ENCODE data around the gene BRAT1.

Gene BRAT1

GRCh38 chr7:2504128-2504888 is 51.0 kb downstream of the BRAT1 start:
- H3K4me3 ChIP-seq (ENCODE audit: low read depth, low read length) = no peak overlapping the region
- no peak overlapping the region for H3K27ac ChIP-seq (ENCODE audit: low read depth, low read length)
- H3K9ac ChIP-seq (ENCODE audit: low read depth, low read length) = no peak overlapping the region
- H3K27me3 ChIP-seq (ENCODE audit: control insufficient read depth, insufficient read depth, low read length) = no peaks in the 10 kb centered on the region
- H3K9me3 ChIP-seq (ENCODE audit: control insufficient read depth, insufficient read depth, low read length) = no peaks in the 10 kb centered on the region
- peaks cover 9% of the 10 kb centered on the region for H3K4me1 ChIP-seq (ENCODE audit: control insufficient read depth, insufficient read depth, low read length)
- no peaks in the 10 kb centered on the region for H3K36me3 ChIP-seq (ENCODE audit: control insufficient read depth, insufficient read depth, low read length)

- no peaks in the 10 kb centered on the region for H3K27me3 ChIP-seq (ENCODE audit: control insufficient read depth, insufficient read depth, low read length)
- no peaks in the 10 kb centered on the region for H3K36me3 ChIP-seq (ENCODE audit: control insufficient read depth, insufficient read depth, low read length)
- H3K4me3 ChIP-seq (ENCODE audit: low read depth, low read length) = no peak overlapping the region
- no peak overlapping the region for H3K27ac ChIP-seq (ENCODE audit: low read depth, low read length)
- no peaks in the 10 kb centered on the region for H3K9me3 ChIP-seq (ENCODE audit: control insufficient read depth, insufficient read depth, low read length)
- H3K9ac ChIP-seq (ENCODE audit: low read depth, low read length) = no peak overlapping the region
- peaks cover 20% of the 10 kb centered on the region for H3K4me1 ChIP-seq (ENCODE audit: control insufficient read depth, insufficient read depth, low read length)
Measured at GRCh38 chr7:2503056-2503941, 52.0 kb downstream of the BRAT1 start.

- no peak overlapping the region for H3K27ac ChIP-seq (ENCODE audit: low read depth, low read length)
- no peak overlapping the region for H3K4me3 ChIP-seq (ENCODE audit: low read depth, low read length)
- H3K9ac ChIP-seq (ENCODE audit: low read depth, low read length) = no peak overlapping the region
- H3K27me3 ChIP-seq (ENCODE audit: control insufficient read depth, insufficient read depth, low read length) = no peaks in the 10 kb centered on the region
- H3K36me3 ChIP-seq (ENCODE audit: control insufficient read depth, insufficient read depth, low read length) = no peaks in the 10 kb centered on the region
- peaks cover 24% of the 10 kb centered on the region for H3K4me1 ChIP-seq (ENCODE audit: control insufficient read depth, insufficient read depth, low read length)
- H3K9me3 ChIP-seq (ENCODE audit: control insufficient read depth, insufficient read depth, low read length) = no peaks in the 10 kb centered on the region
Measured at GRCh38 chr7:2502647-2502966, 52.7 kb downstream of the BRAT1 start.

GRCh38 chr7:2501947-2502646 is 53.2 kb downstream of the BRAT1 start:
- Histone ChIP-seq H3K4me1 (ENCODE audit: control insufficient read depth, insufficient read depth, low read length) (peaks cover 24% of the 10 kb centered on the region), H3K36me3 (ENCODE audit: control insufficient read depth, insufficient read depth, low read length) (no peaks in the 10 kb centered on the region), H3K9ac (ENCODE audit: low read depth, low read length) (no peak overlapping the region), H3K27ac (ENCODE audit: low read depth, low read length) (no peak overlapping the region), H3K9me3 (ENCODE audit: control insufficient read depth, insufficient read depth, low read length) (no peaks in the 10 kb centered on the region), H3K4me3 (ENCODE audit: low read depth, low read length) (no peak overlapping the region), H3K27me3 (ENCODE audit: control insufficient read depth, insufficient read depth, low read length) (no peaks in the 10 kb centered on the region)

GRCh38 chr7:2500701-2501100 is 54.6 kb downstream of the BRAT1 start:
- H3K4me1 ChIP-seq (ENCODE audit: control insufficient read depth, insufficient read depth, low read length) = peaks cover 24% of the 10 kb centered on the region
- H3K4me3 ChIP-seq (ENCODE audit: low read depth, low read length) = no peak overlapping the region
- peak overlapping the region; percentile 64 for H3K27ac ChIP-seq (ENCODE audit: low read depth, low read length)
- H3K9me3 ChIP-seq (ENCODE audit: control insufficient read depth, insufficient read depth, low read length) = no peaks in the 10 kb centered on the region
- H3K36me3 ChIP-seq (ENCODE audit: control insufficient read depth, insufficient read depth, low read length) = no peaks in the 10 kb centered on the region
- no peak overlapping the region for H3K9ac ChIP-seq (ENCODE audit: low read depth, low read length)
- no peaks in the 10 kb centered on the region for H3K27me3 ChIP-seq (ENCODE audit: control insufficient read depth, insufficient read depth, low read length)

GRCh38 chr7:2499719-2500430 is 55.4 kb downstream of the BRAT1 start:
- Histone ChIP-seq H3K36me3 (ENCODE audit: control insufficient read depth, insufficient read depth, low read length) (no peaks in the 10 kb centered on the region), H3K27me3 (ENCODE audit: control insufficient read depth, insufficient read depth, low read length) (no peaks in the 10 kb centered on the region), H3K9ac (ENCODE audit: low read depth, low read length) (no peak overlapping the region), H3K27ac (ENCODE audit: low read depth, low read length) (peak overlapping the region; percentile 64), H3K4me3 (ENCODE audit: low read depth, low read length) (no peak overlapping the region), H3K4me1 (ENCODE audit: control insufficient read depth, insufficient read depth, low read length) (peaks cover 28% of the 10 kb centered on the region), H3K9me3 (ENCODE audit: control insufficient read depth, insufficient read depth, low read length) (no peaks in the 10 kb centered on the region)

- Histone ChIP-seq H3K27ac (ENCODE audit: low read depth, low read length) (peak overlapping the region; percentile 64), H3K9ac (ENCODE audit: low read depth, low read length) (no peak overlapping the region), H3K27me3 (ENCODE audit: control insufficient read depth, insufficient read depth, low read length) (no peaks in the 10 kb centered on the region), H3K36me3 (ENCODE audit: control insufficient read depth, insufficient read depth, low read length) (no peaks in the 10 kb centered on the region), H3K4me1 (ENCODE audit: control insufficient read depth, insufficient read depth, low read length) (peaks cover 28% of the 10 kb centered on the region), H3K9me3 (ENCODE audit: control insufficient read depth, insufficient read depth, low read length) (no peaks in the 10 kb centered on the region), H3K4me3 (ENCODE audit: low read depth, low read length) (no peak overlapping the region)
Measured at GRCh38 chr7:2499181-2499580, 56.1 kb downstream of the BRAT1 start.

- H3K27me3 ChIP-seq (ENCODE audit: control insufficient read depth, insufficient read depth, low read length) = no peaks in the 10 kb centered on the region
- H3K36me3 ChIP-seq (ENCODE audit: control insufficient read depth, insufficient read depth, low read length) = no peaks in the 10 kb centered on the region
- no peaks in the 10 kb centered on the region for H3K9me3 ChIP-seq (ENCODE audit: control insufficient read depth, insufficient read depth, low read length)
- no peak overlapping the region for H3K27ac ChIP-seq (ENCODE audit: low read depth, low read length)
- H3K4me3 ChIP-seq (ENCODE audit: low read depth, low read length) = no peak overlapping the region
- peaks cover 28% of the 10 kb centered on the region for H3K4me1 ChIP-seq (ENCODE audit: control insufficient read depth, insufficient read depth, low read length)
- H3K9ac ChIP-seq (ENCODE audit: low read depth, low read length) = no peak overlapping the region
Measured at GRCh38 chr7:2498708-2499107, 56.6 kb downstream of the BRAT1 start.

- Histone ChIP-seq H3K9me3 (ENCODE audit: control insufficient read depth, insufficient read depth, low read length) (no peaks in the 10 kb centered on the region), H3K27me3 (ENCODE audit: control insufficient read depth, insufficient read depth, low read length) (no peaks in the 10 kb centered on the region), H3K4me3 (ENCODE audit: low read depth, low read length) (no peak overlapping the region), H3K4me1 (ENCODE audit: control insufficient read depth, insufficient read depth, low read length) (peaks cover 28% of the 10 kb centered on the region), H3K27ac (ENCODE audit: low read depth, low read length) (peak overlapping the region; percentile 28), H3K9ac (ENCODE audit: low read depth, low read length) (no peak overlapping the region), H3K36me3 (ENCODE audit: control insufficient read depth, insufficient read depth, low read length) (no peaks in the 10 kb centered on the region)
Measured at GRCh38 chr7:2497500-2498336, 57.6 kb downstream of the BRAT1 start.

GRCh38 chr7:2497065-2497464 is 58.3 kb downstream of the BRAT1 start:
- H3K9me3 ChIP-seq (ENCODE audit: control insufficient read depth, insufficient read depth, low read length) = no peaks in the 10 kb centered on the region
- H3K36me3 ChIP-seq (ENCODE audit: control insufficient read depth, insufficient read depth, low read length) = no peaks in the 10 kb centered on the region
- H3K9ac ChIP-seq (ENCODE audit: low read depth, low read length) = 0 out of 2 replicates have a peak overlapping the region, but pooled peaks have one; percentile 25
- H3K27me3 ChIP-seq (ENCODE audit: control insufficient read depth, insufficient read depth, low read length) = no peaks in the 10 kb centered on the region
- H3K4me1 ChIP-seq (ENCODE audit: control insufficient read depth, insufficient read depth, low read length) = peaks cover 28% of the 10 kb centered on the region
- H3K4me3 ChIP-seq (ENCODE audit: low read depth, low read length) = no peak overlapping the region
- peak overlapping the region; percentile 22 for H3K27ac ChIP-seq (ENCODE audit: low read depth, low read length)
